Astrocyte of the cerebellum (primary cell): ENCODE measurements around the gene HIPK2.

Experiments used
- DNase-seq: peaks from one replicate; pipeline ENCODE4 v3.0.0-alpha.2; 2011; ENCODE audit warnings: low read depth
- H3K4me3 ChIP-seq: 2 replicates; pipeline ENCODE4 v1.5.1; 2011; ENCODE audit warnings: mild to moderate bottlenecking, low read depth, low read length, moderate library complexity
- in situ Hi-C: cut with HindIII; loops from 2 replicates; pipeline ENCODE4 v1.10.0; 2017; ENCODE audit warnings: low sequenced_read_pairs
- TF ChIP-seq, protein P1 (sequence below): IDR thresholded peaks from 2 replicates; pipeline ENCODE4 v1.5.1; 2012; ENCODE audit warnings: low read length, low read depth, moderate library complexity, mild to moderate bottlenecking; ENCODE audit errors: missing control alignments

HIPK2 gene

DNA sequence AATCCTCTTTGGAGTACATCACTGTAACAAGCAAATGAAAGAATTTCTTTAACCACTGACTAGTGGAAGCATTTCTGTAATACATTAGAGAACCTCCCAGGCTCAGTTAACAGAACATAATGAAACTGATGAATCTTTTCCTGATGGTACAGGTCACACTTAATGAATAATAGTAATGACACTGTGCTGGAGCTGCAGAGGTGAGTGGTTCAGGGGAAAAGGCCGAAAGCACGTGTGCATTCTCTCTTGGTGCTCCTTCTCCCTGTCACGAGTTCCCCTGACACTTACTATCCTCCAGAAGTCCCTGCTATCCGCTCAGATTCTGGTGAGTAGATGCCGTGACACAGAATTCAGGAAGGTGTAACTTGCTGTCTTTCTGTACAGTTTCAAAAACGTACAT is 8.0 kb downstream of the HIPK2 start:
- no peak for DNase-seq
- TF ChIP-seq, protein P1, sequence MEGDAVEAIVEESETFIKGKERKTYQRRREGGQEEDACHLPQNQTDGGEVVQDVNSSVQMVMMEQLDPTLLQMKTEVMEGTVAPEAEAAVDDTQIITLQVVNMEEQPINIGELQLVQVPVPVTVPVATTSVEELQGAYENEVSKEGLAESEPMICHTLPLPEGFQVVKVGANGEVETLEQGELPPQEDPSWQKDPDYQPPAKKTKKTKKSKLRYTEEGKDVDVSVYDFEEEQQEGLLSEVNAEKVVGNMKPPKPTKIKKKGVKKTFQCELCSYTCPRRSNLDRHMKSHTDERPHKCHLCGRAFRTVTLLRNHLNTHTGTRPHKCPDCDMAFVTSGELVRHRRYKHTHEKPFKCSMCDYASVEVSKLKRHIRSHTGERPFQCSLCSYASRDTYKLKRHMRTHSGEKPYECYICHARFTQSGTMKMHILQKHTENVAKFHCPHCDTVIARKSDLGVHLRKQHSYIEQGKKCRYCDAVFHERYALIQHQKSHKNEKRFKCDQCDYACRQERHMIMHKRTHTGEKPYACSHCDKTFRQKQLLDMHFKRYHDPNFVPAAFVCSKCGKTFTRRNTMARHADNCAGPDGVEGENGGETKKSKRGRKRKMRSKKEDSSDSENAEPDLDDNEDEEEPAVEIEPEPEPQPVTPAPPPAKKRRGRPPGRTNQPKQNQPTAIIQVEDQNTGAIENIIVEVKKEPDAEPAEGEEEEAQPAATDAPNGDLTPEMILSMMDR = no peak
- in situ Hi-C loops = loop anchor here (5.0 to 25.0 kb wide), 2 partner anchors 92 to 243 kb away; no protein-coding TSS in a partner anchor
- no peak overlapping the region for H3K4me3 ChIP-seq

DNA sequence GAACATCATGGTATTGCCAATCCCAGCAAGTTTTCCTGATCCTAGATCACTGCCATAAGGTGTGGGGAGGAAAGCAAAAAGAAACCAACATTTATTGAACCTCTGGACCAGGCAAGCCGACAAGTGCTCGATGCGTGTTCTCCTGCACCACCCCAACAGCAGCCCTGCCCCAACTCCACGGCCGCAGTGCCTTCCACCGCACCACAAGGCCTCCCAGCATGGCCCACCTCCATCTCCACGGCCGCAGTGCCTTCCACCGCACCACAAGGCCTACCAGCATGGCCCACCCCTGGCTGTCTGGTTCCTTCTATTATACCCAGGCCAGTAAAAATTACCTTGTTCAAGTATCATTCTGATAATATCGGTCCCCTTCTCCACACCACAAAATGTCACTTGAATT is 8.7 kb downstream of the HIPK2 start:
- H3K4me3 ChIP-seq = no peak overlapping the region
- no peak for DNase-seq
- in situ Hi-C loops = loop anchor here (25.0 kb wide), 1 partner anchor 243 kb away; no protein-coding TSS in a partner anchor
- TF ChIP-seq, protein P1 = no peak

DNA sequence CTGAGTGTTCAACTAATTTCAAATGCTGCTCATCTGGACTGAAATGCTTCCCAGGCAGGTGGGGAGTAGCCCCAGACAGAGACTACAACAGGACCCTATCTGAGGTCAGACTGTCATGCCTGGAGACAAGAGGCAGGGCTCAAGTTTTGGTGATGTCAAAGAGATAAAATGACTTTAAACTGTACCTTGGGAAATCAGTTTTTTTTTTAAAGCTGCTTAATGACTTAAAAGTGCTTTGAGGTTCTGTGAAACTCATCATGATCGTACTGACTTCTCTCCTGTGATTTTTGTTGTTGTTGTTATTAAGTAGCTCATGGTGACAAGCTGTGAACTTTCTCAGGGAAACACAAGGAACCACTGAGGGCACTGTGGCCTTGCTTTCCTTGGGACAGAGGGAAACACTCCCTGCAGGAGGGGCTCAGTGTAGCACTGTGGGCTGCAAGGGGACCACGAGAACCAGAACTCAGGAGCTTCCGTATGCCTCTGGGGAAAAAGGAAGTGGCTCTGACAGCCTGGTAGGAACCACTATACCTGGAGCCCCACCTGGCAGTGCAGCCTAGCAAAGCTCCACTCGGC is 9.5 kb downstream of the HIPK2 start:
- in situ Hi-C loops = loop anchor here (25.0 kb wide), 1 partner anchor 244 kb away; no protein-coding TSS in a partner anchor
- TF ChIP-seq, protein P1 = no peak
- no peak overlapping the region for H3K4me3 ChIP-seq
- DNase-seq = no peak

DNA sequence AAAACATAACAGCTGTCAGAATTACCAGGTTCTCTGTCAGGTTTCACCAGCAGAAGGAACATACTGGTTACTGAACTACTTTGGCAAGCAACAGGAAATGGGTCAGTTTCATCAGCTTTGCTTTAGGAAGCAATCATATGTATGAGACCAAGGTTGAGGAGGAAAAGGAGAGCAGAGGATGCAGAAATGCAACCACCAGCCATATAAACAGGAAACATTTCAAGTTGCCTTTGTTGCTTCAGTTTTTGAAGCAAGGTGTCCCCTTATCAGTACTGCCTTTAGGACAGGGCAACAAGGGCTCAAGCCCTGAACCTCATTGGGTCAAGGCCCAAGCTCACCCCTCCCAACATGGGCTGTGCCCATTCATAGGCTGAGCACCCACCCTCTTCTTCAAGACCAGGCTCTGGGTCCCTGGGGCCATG is 10.2 kb downstream of the HIPK2 start:
- in situ Hi-C loops = loop anchor here (25.0 kb wide), 1 partner anchor 245 kb away; no protein-coding TSS in a partner anchor
- no peak for DNase-seq
- no peak overlapping the region for H3K4me3 ChIP-seq
- TF ChIP-seq, protein P1 = no peak

DNA sequence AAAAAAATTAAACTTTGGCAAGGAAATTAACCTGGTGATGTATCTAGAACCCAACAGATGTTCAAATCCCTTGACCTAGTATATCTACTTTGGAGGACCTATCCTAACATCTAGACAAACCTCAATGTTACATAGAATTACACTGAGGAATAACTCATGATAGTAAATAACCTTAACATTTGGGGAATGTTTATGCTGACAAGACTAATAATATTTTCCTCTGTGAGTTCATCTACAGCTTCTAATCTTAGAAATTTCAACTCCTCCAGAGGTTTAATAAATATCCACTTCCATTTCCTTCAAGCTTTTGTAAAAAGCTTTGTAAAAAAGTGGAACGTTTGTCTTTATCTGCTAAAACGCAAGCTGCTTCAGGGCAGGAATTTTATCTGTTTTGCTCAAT is 12.7 kb downstream of the HIPK2 start:
- no peak overlapping the region for H3K4me3 ChIP-seq
- DNase-seq = no peak
- in situ Hi-C loops = loop anchor here (25.0 kb wide), 1 partner anchor 247 kb away; no protein-coding TSS in a partner anchor
- TF ChIP-seq, protein P1 = no peak

DNA sequence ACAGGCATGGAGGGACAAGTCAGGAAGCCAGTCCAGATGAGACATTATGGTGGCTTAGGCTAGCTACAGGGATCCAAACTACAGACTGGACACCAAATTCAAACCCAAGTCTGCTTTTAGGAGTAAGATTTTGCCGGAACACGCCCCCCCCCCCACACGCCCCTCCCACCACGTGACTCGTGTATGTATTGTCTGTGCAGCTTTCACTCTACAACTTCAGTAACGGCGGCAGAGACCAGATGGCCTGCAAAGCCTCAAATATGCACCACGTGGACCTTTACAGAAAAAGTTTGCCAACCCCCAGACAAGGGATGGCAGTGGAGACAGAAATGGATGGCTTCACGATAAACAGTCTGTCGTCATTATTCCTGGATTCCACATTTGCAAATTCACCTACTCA is 14.5 kb downstream of the HIPK2 start:
- DNase-seq = no peak
- in situ Hi-C loops = loop anchor here (25.0 kb wide), 1 partner anchor 249 kb away; no protein-coding TSS in a partner anchor
- H3K4me3 ChIP-seq = no peak overlapping the region
- TF ChIP-seq, protein P1 = no peak
